GM12878 (cell line): ENCODE measurements around the gene B3GAT1. TPM values are rescaled to one million over a fixed set of nuclear protein-coding genes. Genes with fewer than 3 reads are reported as not detected.

Source experiments
- ATAC-seq: fragments of 200-7000 bp; cut with Tn5 transposase; 3 replicates; pipeline ENCODE4 v1.9.1; 2020; ENCODE audit warnings: mild to moderate bottlenecking, moderate library complexity
- BruUV-seq: library from RNA; stranded (reverse); fragments of 400-500 nt; replicated peaks from 2 replicates; lab custom pipeline; 2021; lab: Mats Ljungman, UMichigan
- CTCF ChIA-PET: fragments of 300-600 bp; sonication (Branson Sonifier 250); formaldehyde crosslinking; extraction: SDS; loops from one replicate; lab custom pipeline; 2021; ENCODE audit warnings: inconsistent platforms; lab: Yijun Ruan, JAX
- POLR2A ChIA-PET: fragments of 350-600 bp; formaldehyde crosslinking; extraction: SDS; loops from one replicate; lab custom pipeline; 2021; ENCODE audit warnings: inconsistent platforms; lab: Charles Lee
- RAD21 ChIA-PET: fragments of 300-600 bp; sonication (Branson Sonifier 250); formaldehyde crosslinking; loops from one replicate; lab custom pipeline; 2023; ENCODE audit warnings: antibody characterized with exemption; ENCODE audit not compliant: unreplicated experiment; lab: Charles Lee
- SMC1A ChIA-PET: fragments of 300-600 bp; sonication (Branson Sonifier 250); formaldehyde crosslinking; loops from one replicate; lab custom pipeline; 2023; ENCODE audit not compliant: unreplicated experiment, uncharacterized antibody; lab: Charles Lee
- DNase-seq: peaks from one replicate; pipeline ENCODE4 v3.0.0-alpha.2; 2011; ENCODE audit warnings: low read depth, low spot score
- FAIRE-seq: peaks from 3 replicates; lab custom pipeline; 2011; peaks lifted over from hg19 to GRCh38; lab: Jason Lieb, UNC
- H2AFZ ChIP-seq: 2 replicates; pipeline ENCODE4 v1.6.0; 2011; ENCODE audit warnings: low read depth, low read length, control low read depth; ENCODE audit not compliant: control insufficient read depth
- H3K27ac ChIP-seq: 2 replicates; pipeline ENCODE4 v1.5.1; 2011; ENCODE audit warnings: control low read depth; ENCODE audit not compliant: control insufficient read depth, insufficient read depth
- H3K27me3 ChIP-seq, 2 experiments: replicated peaks in 1 of 2; 2 replicates each; pipeline versions ENCODE4 v1.6.0 to v1.6.1; 2011; ENCODE audit warnings: low read length in 1 of 2; ENCODE audit not compliant: control insufficient read depth in 2 of 2, insufficient read depth in 2 of 2
- H3K36me3 ChIP-seq, 2 experiments: 2 replicates each; pipeline ENCODE4 v1.5.1; 2011; ENCODE audit warnings: low read length in 1 of 2; ENCODE audit not compliant: control insufficient read depth in 2 of 2, insufficient read depth in 2 of 2
- H3K4me1 ChIP-seq: 2 replicates; pipeline ENCODE4 v1.6.1; 2011; ENCODE audit warnings: mild to moderate bottlenecking, low read length, moderate library complexity, mixed read lengths; ENCODE audit not compliant: control insufficient read depth, insufficient read depth
- H3K4me2 ChIP-seq: 2 replicates; pipeline ENCODE4 v1.6.0; 2011; ENCODE audit warnings: control low read depth; ENCODE audit not compliant: control insufficient read depth, insufficient read depth
- H3K4me3 ChIP-seq: fragments of 200-600 bp; sonication (generic); 2 replicates; pipeline ENCODE4 v1.5.1; 2016
- H3K79me2 ChIP-seq: 2 replicates; pipeline ENCODE4 v1.6.0; 2011; ENCODE audit warnings: low read length; ENCODE audit not compliant: control insufficient read depth, insufficient read depth
- H3K9ac ChIP-seq: 2 replicates; pipeline ENCODE4 v1.8.0; 2011; ENCODE audit warnings: low read length, control low read depth, mixed read lengths; ENCODE audit not compliant: control insufficient read depth, insufficient read depth
- H3K9me3 ChIP-seq: replicated peaks from 3 replicates; pipeline ENCODE4 v1.5.1; 2011; ENCODE audit warnings: mild to moderate bottlenecking, low read length; ENCODE audit not compliant: control insufficient read depth, insufficient read depth
- H4K20me1 ChIP-seq: 2 replicates; pipeline ENCODE4 v1.6.0; 2011; ENCODE audit not compliant: control insufficient read depth, insufficient read depth
- HDAC2 ChIP-seq: fragments of 200-600 bp; sonication (generic); IDR thresholded peaks from 2 replicates; pipeline ENCODE4 v1.6.1; 2017
- PKNOX1 ChIP-seq: fragments of 450-650 bp; IDR thresholded peaks from 2 replicates; pipeline ENCODE4 v1.6.1; 2016; ENCODE audit warnings: mild to moderate bottlenecking
- SPI1 ChIP-seq: IDR thresholded peaks from 2 replicates; pipeline ENCODE4 v1.6.1; 2011; ENCODE audit warnings: low read depth, mild to moderate bottlenecking, low read length, moderate library complexity, borderline replicate concordance; ENCODE audit not compliant: insufficient read depth
- WRNIP1 ChIP-seq: IDR thresholded peaks from 2 replicates; pipeline ENCODE4 v1.6.1; 2011; ENCODE audit warnings: low read depth, low read length, improper control_type of control experiment, borderline replicate concordance
- WGBS: methylation state at CpG from one replicate; pipeline ENCODE4 v1.1.6; 2016; ENCODE audit warnings: low lambda C conversion rate; ENCODE audit not compliant: insufficient replicate concordance, insufficient coverage; ENCODE audit errors: missing lambda C conversion rate; 5-methylcytosine and 5-hydroxymethylcytosine counted together
- in situ Hi-C: fragments of 300-500 bp; cut with MboI; formaldehyde crosslinking; loops from 9 replicates; pipeline ENCODE4 v1.14.3; 2018; ENCODE audit warnings: mixed read lengths
- intact Hi-C: fragments of 100-400 bp; cut with micrococcal nuclease; formaldehyde crosslinking; loops from one replicate; pipeline ENCODE4 v1.14.2; 2022; ENCODE audit not compliant: unreplicated experiment
- polyA plus RNA-seq, 11 experiments: library from polyadenylated mRNA; depleted of rRNA in 4 of 11; unstranded in 6 of 11; stranded (reverse) in 5 of 11; fragments of >200 nt; fragmentation: Nextera tagmentation in 4 of 11; fragmentation: Illumina TruSeq in 1 of 11; extraction: Ambion mirVana in 4 of 11; extraction: Trizol in 1 of 11; gene quantifications; 1 replicate in 1 of 11; 2 replicates in 10 of 11; pipeline versions ENCODE4 v1.2.1 to v1.2.3, GENCODE V29; 2011 to 2016; ENCODE audit warnings: inconsistent platforms in 2 of 11, missing spikeins in 2 of 11, low read depth in 1 of 11
- total RNA-seq, 4 experiments: library from RNA; depleted of rRNA in 3 of 4; stranded (reverse); fragments of >200 nt in 3 of 4; fragmentation: Illumina TruSeq in 1 of 4; extraction: Trizol in 1 of 4; gene quantifications; 2 replicates each; pipeline versions ENCODE4 v1.2.1 to v1.2.3, GENCODE V29; 2013 to 2021
- TF ChIP-seq, protein P1 (sequence below): IDR thresholded peaks from 2 replicates; pipeline ENCODE4 v1.6.1; 2012; ENCODE audit warnings: mild to moderate bottlenecking, low read depth, low read length
- TF ChIP-seq, protein P2 (sequence below): fragments of 450-650 bp; IDR thresholded peaks from 2 replicates; pipeline ENCODE4 v1.6.1; 2017; ENCODE audit warnings: borderline replicate concordance

Gene B3GAT1
- total and polyA plus RNA-seq, 10 of the 15 experiments (the other 5 are each of a cell fraction or from before 2014, with no cell fraction given): 0.05 TPM; not detected in 9

- WGBS: 19% methylated on average over 10 of the region's 10 CpGs
- ATAC-seq: no peak
- H3K4me3 ChIP-seq: no peak overlapping the region
- in situ Hi-C loops: no loop called here
- H3K4me1 ChIP-seq: no peaks in the 10 kb centered on the region
- FAIRE-seq: no peak
- H3K27me3 ChIP-seq: no peaks in the 10 kb centered on the region; a peak in 2 of 4 replicates
- SMC1A ChIA-PET: no interaction called here
- H3K79me2 ChIP-seq: no peaks in the 10 kb centered on the region
- DNase-seq: no peak
- no peak overlapping the region for H3K27ac ChIP-seq
- H2AFZ ChIP-seq: no peak overlapping the region
- CTCF ChIA-PET: no interaction called here
- POLR2A ChIA-PET: no interaction called here
- H4K20me1 ChIP-seq: no peaks in the 10 kb centered on the region
- no TSS peak for BruUV-seq
- RAD21 ChIA-PET: no interaction called here
- intact Hi-C loops: loop anchor here (5.0 kb wide), 1 partner anchor 49 kb away; no protein-coding TSS in a partner anchor
- no peak for TF ChIP-seq HDAC2
- H3K36me3 ChIP-seq: no peaks in the 10 kb centered on the region
- H3K9ac ChIP-seq: no peak overlapping the region
- H3K4me2 ChIP-seq: no peak overlapping the region
- H3K9me3 ChIP-seq: no peaks in the 10 kb centered on the region
Observed at GRCh38 chr11:134423106-134423505, 11.1 kb upstream of the B3GAT1 start.

DNA sequence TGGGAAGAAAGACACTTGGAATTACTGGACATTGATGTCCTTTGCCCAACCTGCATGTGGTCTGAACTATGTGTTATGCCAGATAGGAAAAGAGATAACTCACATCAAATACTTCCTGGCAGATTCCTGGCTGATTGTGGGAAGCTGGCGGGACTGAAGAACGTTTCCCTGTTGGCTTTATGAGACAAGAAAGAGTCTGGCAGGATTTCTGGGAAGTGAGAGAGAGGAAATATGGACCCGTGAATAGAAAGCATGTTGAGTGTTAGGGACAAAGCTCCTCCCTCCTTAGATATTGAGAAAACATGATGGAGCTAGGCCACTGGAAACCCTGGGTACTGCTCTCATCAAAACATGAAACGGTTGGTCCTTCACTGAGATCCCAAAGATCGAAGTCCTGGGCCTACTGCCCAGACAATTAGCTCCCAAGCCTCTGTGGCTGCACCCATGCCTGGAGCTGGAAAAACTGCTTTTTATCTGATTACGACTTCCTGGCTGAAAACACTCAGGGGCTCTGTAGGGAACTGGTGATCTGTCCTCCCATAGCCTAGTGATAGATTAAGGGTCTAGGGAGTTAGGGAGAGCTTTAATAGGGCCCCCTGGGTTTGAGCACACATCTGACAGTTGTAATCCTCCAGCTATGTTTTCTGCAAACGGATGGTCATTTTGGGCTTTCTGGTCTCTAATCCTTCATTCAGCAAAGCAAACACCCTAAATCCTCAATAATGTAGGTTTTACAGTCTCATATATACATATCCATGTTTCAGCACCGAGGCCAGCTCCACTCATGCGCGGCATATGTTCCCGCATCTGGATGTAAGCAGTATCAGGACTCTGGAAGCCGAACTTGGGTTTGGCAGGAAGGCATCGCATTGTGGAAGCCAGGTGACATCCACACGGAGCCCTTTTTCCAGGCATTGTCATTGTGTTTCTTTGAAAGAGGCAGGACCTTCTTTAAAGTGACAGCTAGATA is 6.1 kb upstream of the B3GAT1 start:
- Histone ChIP-seq H3K4me2 (no peak overlapping the region), H3K27ac (no peak overlapping the region), H3K79me2 (no peaks in the 10 kb centered on the region), H3K36me3 (no peaks in the 10 kb centered on the region), H3K4me3 (no peak overlapping the region), H4K20me1 (no peaks in the 10 kb centered on the region), H3K27me3 (peaks cover 3 to 4% of the 10 kb centered on the region in 2 experiments; a peak in 3 of 4 replicates), H3K9ac (no peak overlapping the region), H3K9me3 (no peaks in the 10 kb centered on the region), H2AFZ (no peak overlapping the region), H3K4me1 (no peaks in the 10 kb centered on the region)
- ATAC-seq (no peak), DNase-seq (no peak), FAIRE-seq (no peak)
- ChIA-PET RAD21 (no interaction called here), SMC1A (no interaction called here), CTCF (no interaction called here), POLR2A (no interaction called here)
- BruUV-seq: no TSS peak
- in situ Hi-C loops (no loop called here), intact Hi-C loops (no loop called here)
- 32% methylated on average over 14 of the region's 14 CpGs for WGBS
- TF ChIP-seq, protein P1, sequence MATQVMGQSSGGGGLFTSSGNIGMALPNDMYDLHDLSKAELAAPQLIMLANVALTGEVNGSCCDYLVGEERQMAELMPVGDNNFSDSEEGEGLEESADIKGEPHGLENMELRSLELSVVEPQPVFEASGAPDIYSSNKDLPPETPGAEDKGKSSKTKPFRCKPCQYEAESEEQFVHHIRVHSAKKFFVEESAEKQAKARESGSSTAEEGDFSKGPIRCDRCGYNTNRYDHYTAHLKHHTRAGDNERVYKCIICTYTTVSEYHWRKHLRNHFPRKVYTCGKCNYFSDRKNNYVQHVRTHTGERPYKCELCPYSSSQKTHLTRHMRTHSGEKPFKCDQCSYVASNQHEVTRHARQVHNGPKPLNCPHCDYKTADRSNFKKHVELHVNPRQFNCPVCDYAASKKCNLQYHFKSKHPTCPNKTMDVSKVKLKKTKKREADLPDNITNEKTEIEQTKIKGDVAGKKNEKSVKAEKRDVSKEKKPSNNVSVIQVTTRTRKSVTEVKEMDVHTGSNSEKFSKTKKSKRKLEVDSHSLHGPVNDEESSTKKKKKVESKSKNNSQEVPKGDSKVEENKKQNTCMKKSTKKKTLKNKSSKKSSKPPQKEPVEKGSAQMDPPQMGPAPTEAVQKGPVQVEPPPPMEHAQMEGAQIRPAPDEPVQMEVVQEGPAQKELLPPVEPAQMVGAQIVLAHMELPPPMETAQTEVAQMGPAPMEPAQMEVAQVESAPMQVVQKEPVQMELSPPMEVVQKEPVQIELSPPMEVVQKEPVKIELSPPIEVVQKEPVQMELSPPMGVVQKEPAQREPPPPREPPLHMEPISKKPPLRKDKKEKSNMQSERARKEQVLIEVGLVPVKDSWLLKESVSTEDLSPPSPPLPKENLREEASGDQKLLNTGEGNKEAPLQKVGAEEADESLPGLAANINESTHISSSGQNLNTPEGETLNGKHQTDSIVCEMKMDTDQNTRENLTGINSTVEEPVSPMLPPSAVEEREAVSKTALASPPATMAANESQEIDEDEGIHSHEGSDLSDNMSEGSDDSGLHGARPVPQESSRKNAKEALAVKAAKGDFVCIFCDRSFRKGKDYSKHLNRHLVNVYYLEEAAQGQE: peak; percentile 69; the same call in 1 of the 2 replicates
- TF ChIP-seq PKNOX1: no peak
- no peak for TF ChIP-seq SPI1
- no peak for TF ChIP-seq WRNIP1
- TF ChIP-seq, protein P2, sequence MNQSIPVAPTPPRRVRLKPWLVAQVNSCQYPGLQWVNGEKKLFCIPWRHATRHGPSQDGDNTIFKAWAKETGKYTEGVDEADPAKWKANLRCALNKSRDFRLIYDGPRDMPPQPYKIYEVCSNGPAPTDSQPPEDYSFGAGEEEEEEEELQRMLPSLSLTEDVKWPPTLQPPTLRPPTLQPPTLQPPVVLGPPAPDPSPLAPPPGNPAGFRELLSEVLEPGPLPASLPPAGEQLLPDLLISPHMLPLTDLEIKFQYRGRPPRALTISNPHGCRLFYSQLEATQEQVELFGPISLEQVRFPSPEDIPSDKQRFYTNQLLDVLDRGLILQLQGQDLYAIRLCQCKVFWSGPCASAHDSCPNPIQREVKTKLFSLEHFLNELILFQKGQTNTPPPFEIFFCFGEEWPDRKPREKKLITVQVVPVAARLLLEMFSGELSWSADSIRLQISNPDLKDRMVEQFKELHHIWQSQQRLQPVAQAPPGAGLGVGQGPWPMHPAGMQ: no peak
